Erythroblast (primary cell): ENCODE measurements around the gene AREG.

Experiments
- GATA1 ChIP-seq: IDR thresholded peaks from 2 replicates; pipeline ENCODE4 v1.6.1; 2011; ENCODE audit warnings: low read depth, mild to moderate bottlenecking, control low read depth, low read length, moderate library complexity
- POLR2A ChIP-seq: IDR thresholded peaks from 2 replicates; pipeline ENCODE4 v1.6.1; 2011; ENCODE audit warnings: mild to moderate bottlenecking, low read length

GRCh38 chr4:74474345-74475090 is 29.6 kb downstream of the AREG start:
- TF ChIP-seq POLR2A (no peak), GATA1 (no peak)
